ENCODE measurements around the gene GPX3.

Gene GPX3

DNA sequence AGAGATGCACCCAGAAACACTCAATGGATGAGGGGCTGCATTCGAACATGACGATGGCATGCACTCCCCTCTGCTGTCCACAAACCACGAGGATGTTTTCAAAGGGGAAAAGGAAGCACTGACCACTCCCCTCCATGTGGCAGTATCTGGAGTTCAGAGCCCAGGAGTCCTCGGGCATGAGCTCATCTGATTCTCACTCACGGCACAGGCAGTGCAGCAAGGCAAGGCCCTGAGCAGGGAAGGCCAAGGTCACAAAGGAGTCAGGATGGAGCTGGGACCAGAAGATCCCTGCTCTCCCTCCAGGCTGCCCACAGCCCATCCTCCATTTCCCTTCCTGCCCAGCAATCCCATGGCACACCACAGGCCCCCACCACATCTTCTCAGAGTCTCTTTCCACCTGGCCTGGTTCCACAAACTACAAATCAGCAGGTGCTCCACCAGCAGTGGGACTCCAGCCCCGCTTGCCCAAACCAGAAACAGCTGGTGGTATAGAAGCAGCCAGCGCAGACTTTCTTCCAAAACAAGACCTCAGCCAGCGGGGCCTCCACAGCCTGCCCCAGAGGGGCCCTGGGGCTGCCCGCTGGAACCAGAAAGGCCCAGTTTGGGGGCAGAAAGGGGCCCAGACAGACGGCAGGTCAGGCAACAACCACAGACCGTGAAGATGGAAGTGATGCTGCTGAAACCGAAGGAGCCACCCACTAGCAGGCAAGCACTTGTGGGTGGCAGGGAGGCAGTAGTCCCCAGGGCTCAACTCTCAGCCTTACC is 48.2 kb downstream of the GPX3 start:
- no peak for DNase-seq (ENCODE audit: low read depth, low spot score)
- no peak overlapping the region for H3K4me3 ChIP-seq (ENCODE audit: low read length)

DNA sequence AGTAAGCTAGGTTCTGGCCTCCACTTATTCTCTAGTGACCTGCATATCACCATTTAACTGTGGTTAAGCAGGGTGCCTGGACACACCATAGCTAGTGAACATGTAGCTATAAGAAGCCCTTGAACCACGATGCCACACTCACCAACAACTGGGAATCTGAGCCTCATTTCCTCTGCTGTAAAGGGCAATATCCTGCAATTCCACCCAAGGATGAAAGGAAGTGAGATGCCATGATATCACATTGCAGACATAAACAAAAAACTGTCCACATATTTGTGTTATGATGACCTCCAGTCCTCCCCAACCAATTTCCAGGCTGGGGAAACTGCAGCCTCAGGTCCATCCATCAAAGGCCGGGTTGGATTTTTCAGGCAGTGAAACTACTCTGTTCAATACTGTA is 50.1 kb downstream of the GPX3 start:
- no peak overlapping the region for H3K4me3 ChIP-seq (ENCODE audit: low read length)
- DNase-seq (ENCODE audit: low read depth, low spot score) = no peak

GRCh38 chr5:151071021-151071420 is 50.6 kb downstream of the GPX3 start:
- H3K4me3 ChIP-seq (ENCODE audit: low read length) = no peak overlapping the region
- DNase-seq (ENCODE audit: low read depth, low spot score) = no peak

- H3K4me3 ChIP-seq (ENCODE audit: low read length) = no peak overlapping the region
- no peak for DNase-seq (ENCODE audit: low read depth, low spot score)
These were observed 51.6 kb downstream of the GPX3 start for GRCh38 chr5:151071848-151072629.

DNA sequence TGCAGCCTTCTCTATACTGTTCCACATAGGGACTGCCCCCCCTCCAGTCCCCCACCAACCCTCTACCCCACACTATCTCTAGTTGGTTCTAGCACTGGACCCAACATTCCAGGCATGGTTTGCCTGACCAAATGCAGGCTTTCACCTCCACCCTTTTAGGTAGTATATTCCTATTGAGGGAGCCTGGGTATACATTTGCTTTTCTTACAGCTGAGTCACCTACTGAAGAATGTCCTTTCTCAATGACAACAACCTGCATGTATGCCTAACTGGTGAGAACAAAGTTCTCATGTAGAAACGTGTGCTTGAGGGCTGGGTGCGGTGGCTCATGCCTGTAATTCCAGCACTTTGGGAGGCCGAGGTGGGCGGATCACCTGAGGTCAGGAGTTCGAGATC is 52.2 kb downstream of the GPX3 start:
- no peak overlapping the region for H3K4me3 ChIP-seq (ENCODE audit: low read length)
- no peak for DNase-seq (ENCODE audit: low read depth, low spot score)

DNA sequence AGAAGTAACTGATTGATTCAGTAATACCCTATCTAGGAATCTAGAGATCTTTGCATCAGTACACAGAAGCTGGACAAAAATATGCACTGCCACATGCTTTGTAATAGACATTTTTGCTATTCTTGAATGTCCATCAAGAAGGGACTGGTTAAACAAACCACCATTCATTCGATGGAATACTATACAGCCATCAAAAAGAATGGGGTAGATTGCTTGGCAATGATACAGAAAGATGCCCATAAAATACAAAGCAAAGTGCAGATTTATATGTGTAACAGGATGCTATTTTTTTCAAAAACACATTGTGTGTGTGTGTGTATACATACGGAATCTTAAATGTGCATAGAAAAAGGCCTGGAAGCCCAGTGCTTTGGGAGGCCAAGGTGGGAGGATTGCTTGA is 52.9 kb downstream of the GPX3 start:
- H3K4me3 ChIP-seq (ENCODE audit: low read length) = no peak overlapping the region
- no peak for DNase-seq (ENCODE audit: low read depth, low spot score)

- no peak for DNase-seq (ENCODE audit: low read depth, low spot score)
- no peak overlapping the region for H3K4me3 ChIP-seq (ENCODE audit: low read length)
These were observed 54.2 kb downstream of the GPX3 start for GRCh38 chr5:151074557-151074956.

- no peak overlapping the region for H3K4me3 ChIP-seq (ENCODE audit: low read length)
- DNase-seq (ENCODE audit: low read depth, low spot score) = no peak
These were observed 55.4 kb downstream of the GPX3 start for GRCh38 chr5:151075698-151076331.

- no peak for DNase-seq (ENCODE audit: low read depth, low spot score)
- H3K4me3 ChIP-seq (ENCODE audit: low read length) = no peak overlapping the region
These were observed 56.2 kb downstream of the GPX3 start for GRCh38 chr5:151076616-151077015.

DNA sequence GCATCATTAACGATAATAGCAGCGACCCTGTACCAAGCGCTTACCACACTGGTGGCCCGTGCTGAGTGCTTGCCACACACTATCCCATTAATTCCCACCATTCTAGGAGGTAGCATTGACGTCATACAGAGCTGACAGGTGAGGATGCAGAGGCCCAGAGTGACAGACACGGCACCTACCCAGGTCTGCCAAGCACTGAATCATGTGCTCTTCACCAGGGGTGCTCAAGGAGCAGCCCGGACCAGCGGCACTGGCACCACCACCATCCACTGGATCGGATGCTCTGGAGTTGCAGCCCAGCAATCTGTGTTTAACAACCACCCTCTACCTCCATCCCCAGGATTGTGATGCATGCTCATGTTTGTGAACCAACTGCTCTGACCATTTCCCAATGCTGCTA is 57.0 kb downstream of the GPX3 start:
- DNase-seq (ENCODE audit: low read depth, low spot score) = no peak
- no peak overlapping the region for H3K4me3 ChIP-seq (ENCODE audit: low read length)

DNA sequence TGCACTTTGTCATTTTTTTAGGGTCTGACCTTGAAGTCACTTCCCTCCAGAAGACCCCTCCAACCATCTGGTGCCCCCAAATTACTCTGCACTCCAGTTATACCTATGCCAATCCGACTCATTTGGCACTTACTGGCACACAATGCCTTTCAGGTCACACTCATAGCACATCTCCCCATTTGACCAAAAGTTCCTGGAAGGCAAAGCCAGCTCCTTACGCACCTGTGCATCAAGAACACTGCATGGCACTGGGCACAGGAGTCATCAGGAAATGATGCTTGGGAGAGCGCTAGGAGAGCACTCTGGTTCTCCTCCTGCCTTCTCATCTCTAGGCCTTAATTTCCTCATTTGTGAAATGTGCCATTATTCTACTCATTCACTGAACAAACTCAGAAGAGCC is 57.6 kb downstream of the GPX3 start:
- H3K4me3 ChIP-seq (ENCODE audit: low read length) = no peak overlapping the region
- DNase-seq (ENCODE audit: low read depth, low spot score) = no peak

Measured in Jurkat, Clone E6-1 (cell line).